Inferior parietal cortex (tissue), 1 donor: ENCODE data around the gene ACRBP.
"Not testable (repeated sequence)": the region's sequence is repeated elsewhere in the genome, so short reads cannot be mapped to it uniquely, and the experiment has no call there.

ENCODE experiments used
- DNase-seq: peaks from one replicate; pipeline ENCODE4 v3.0.0-alpha.2; 2016; ENCODE audit errors: extremely low spot score

The ACRBP gene

GRCh38 chr12:6614513-6615172 is 32.6 kb downstream of the ACRBP start:
- DNase-seq = no peak

DNA sequence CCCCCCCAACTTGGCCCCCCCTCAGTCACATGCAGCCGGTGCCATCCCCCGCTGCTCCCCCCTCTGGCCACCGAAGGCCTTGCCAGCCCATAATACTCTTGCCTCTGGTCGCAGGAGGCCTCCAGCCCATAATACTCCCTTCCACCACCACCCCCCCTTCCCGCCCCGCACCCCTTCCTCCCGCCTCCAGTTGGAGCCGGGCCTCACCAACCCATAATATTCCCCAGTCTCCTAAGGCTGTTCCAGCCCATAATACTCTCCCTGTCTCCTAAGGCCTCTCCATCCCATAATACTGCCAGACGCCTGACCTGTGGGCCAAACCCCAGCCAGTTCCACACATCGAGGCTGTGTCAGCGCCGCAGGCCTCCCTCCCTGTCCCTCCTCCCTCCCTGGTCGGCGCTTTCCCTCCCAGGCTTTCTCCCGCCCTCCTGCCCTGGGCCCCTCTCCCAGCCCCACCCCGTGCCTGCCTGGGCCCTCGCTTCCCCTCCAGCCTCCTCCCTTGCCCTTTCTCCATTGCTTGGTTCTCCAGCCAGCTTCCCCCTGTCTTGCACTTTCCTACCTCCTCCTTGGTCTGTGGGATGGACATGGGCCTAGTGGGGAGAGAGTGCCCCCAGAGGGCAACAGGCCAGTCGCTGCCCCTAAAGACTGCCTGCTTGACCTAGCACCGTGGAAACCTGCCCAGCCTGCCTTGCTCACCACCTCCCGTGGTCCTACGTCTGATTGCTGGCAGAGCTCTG is 33.3 kb downstream of the ACRBP start:
- peak; percentile 93 for DNase-seq

DNA sequence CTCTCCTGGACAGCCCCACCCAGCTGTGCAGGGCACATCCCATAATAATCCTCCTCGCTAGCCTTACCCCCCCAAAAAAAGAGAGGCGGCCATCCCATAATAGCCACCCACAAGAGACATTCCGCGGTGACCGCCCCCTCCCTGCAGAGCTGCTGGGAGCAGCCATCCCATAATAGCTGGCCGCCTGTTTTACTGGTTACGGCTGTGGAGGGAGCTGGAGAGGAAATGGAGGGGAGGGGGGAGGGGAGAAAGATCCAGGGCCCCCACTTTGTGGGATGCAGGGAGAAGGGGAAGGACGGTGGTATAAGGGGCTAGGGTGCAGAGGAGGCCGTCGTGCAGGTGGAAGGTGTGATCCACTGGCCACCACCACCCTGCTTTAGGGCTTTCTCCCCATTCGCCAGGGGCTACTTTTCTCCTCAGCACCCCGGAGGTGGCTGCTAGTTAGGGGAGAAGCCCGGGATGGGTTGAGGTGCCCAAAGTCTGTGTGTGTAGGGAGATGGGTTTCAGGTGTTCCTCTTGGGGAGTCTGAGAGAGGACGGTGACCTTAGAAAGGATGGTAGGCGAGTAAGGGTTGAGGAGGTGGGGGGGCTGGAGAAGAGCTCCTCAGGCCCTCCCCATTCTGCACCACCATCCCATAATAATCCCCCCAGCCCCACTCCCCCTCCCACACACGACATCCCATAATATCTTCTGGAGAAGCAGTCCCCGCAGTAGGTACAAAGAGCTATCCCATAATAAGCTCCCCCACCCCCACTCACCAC is 34.0 kb downstream of the ACRBP start:
- peak; percentile 73 for DNase-seq

DNA sequence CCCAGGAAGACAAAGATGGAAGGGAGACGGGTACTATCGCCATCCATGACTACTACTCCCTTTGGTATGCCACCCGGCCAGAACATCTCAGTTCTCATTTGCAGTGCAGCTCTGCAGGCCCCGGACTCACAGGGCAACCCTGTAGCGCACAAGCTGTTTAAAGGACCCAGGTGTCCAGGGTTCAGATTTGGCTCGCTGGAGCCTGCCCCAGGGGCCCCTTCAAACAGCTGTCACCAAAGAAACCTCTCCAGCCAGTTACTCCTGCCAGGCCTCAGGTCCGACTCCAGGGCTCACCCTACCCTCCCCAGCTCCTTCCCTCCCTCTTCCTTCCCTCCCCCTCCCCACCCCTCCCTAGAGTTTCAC is 34.6 kb downstream of the ACRBP start:
- DNase-seq = no peak

DNA sequence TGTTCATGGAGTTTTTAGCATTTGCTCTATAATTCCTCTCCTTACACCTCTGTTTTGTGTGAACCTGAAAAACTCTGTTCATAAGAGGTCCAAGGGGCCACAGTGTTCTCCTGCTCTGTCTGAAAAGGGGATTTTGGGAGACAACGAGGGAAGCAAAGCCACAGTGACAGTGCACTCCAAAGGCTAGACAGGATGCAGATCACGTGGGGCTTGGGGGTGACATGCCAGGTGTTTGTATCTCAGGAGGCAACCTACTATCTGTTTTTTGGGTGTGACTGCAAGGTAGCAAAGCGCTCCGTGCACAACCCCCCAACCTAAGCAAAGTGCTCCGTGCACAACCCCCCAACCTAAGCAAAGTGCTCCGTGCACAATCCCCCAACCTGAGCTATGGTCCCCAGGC is 35.0 kb downstream of the ACRBP start:
- no peak for DNase-seq

GRCh38 chr12:6608592-6609281 is 38.5 kb downstream of the ACRBP start:
- DNase-seq = no peak

- peak; percentile 76 for DNase-seq
Observed at GRCh38 chr12:6607751-6608591, 39.3 kb downstream of the ACRBP start.

DNA sequence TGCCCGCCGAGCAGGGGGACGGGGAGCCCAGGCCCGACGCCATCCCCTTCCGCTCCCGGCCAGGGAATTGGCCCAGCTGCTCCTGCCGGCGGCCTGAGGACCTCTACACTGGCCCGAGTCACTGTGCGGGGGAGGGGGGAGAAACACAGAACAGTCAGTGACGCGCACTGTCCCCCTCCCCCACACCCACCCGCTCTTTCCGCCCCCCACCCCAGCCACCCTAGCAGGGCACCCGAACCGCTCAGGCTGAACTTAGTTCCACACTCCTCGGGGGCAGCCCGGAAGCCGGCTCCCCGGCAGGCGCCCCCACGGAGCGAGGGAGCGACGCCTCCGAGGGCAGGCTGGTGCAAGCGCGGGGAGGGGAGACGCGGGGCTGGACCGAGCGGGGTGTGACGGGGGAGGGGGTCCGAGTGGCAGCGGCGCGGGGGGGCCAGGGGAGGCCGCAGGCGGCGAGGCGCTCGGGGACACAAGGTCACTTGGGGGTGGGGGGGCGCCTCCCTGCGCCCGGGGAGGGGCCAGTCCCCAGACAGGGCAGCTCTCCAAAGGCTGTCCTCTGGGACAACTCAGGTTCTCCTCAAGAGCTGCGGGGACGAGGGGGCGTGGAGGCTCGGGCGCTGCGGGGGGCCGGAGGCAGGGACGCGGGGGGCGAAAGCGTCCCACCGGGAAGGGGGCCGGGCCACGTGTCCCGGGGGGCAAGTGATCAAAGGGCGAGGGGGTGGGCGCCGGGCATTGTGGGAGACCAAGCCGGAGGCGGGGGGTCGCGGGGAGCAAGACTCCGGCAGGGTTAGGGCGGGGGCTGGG is 40.7 kb downstream of the ACRBP start:
- no peak for DNase-seq

DNA sequence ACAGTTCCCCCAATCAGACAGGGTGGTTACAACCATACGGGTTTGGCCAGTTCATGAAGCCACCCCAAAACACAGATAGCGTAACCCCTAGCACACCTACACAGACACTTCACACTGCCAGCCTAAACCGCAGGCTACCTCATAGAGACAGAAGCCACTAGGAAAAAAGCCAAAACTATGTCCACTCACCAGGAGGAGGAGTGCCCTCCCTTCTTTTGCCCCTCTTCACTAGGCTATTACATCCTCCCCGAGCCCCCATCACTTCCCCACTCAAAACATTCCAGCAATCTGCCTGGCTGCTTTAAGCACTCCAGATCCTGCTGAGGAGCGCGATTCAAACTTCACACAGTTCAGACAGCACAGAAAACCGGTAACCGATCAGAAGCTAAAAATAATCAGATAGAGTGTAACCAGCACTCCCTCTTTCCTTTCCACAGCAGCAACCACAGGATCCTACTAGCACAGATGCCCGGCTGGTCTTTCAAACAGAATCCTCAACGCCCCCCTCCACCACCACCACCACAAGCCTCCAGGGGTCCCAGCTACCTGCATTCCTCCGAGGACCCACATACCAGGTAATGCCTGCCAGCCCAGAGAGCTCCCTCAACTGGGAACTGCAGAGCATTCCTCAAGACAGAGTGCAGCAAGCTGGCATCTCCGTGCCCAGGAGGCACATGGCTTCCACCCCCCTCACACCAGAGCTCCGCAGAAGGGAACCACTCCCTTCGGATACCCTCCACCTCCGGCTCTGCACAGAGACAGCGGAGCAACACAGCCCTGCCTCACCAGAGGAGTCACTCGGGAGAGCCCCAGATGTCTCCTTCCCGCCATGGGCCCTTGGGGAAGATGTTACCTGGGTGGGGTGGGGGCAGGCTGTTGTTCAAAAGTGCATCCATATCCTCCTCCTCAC is 41.6 kb downstream of the ACRBP start:
- DNase-seq = peak; percentile 17

DNA sequence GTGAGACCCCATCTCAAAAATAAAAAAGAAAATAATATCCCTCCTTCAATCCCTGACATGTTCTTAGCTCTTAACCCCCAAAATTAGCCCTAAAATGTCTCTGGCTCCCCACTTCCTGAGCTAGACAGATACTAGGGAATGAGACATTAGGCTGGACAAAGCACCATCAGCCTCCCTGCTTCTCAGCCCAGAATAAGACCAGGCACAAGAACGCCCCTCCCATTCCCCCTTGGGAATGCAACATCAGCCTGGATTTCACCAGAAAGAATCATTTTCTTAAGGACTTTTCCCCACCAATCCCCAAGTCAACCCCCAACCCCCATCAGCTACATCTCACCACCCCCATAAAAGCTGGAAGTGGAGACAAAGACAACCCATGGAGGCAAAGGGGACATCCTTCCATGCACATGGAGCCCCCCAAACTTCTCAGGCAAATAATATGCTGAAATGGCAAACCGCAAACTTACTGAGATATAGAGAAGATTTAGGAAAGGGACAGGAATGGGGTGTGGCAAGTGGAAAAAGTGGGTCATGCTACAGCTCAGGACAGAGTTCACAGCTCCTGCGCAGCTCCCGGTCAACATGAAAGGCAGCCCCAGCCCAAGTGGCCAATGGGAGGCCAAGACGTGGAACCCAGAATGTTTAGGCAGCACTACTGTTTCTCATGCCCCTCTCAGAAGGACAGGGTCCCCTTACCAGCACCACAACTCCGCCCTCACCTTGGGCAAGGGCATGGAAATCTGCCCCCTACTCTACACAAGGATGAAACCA is 42.8 kb downstream of the ACRBP start:
- DNase-seq = no peak

- no peak for DNase-seq
Observed at GRCh38 chr12:6603095-6603567, 44.1 kb downstream of the ACRBP start.

- no peak for DNase-seq
Observed at GRCh38 chr12:6602526-6602925, 44.7 kb downstream of the ACRBP start.

- not testable (repeated sequence) for DNase-seq
Observed at GRCh38 chr12:6595673-6596072, 51.6 kb downstream of the ACRBP start.

GRCh38 chr12:6592087-6592486 is 55.1 kb downstream of the ACRBP start:
- DNase-seq = no peak
